Activated T-cell treated with anti-CD3 and anti-CD28 coated beads, Interleukin-2, amount 50 U/mL, for 72 hours (primary cell): ENCODE data around the gene IL10. TPM values are rescaled to one million over a fixed set of nuclear protein-coding genes. Genes with fewer than 3 reads are reported as not detected.
A peak's percentile ranks its signal among the peaks of the same experiment; 100 is the strongest.
"Not testable (repeated sequence)": the region's sequence is repeated elsewhere in the genome, so short reads cannot be mapped to it uniquely, and the experiment has no call there.

Experiments used
- ATAC-seq, 2 donors: fragments of 150-1000 bp; cut with Tn5 transposase; replicated peaks in 1 of 2; 2 replicates each; pipeline ENCODE4 v1.10.0; 2021; ENCODE audit warnings: moderate library complexity in 2 of 2, mild to moderate bottlenecking in 1 of 2
- DNase-seq, 2 donors: peaks; one replicate each; pipeline ENCODE4 v3.0.0; 2021 to 2022; ENCODE audit warnings: mixed read lengths in 1 of 2
- H3K27ac Mint-ChIP-seq: one replicate; pipeline ENCODE4 v1.8.0; 2022; ENCODE audit warnings: mild to moderate bottlenecking, moderate library complexity, mixed read lengths
- H3K27me3 Mint-ChIP-seq: one replicate; pipeline ENCODE4 v1.8.0; 2022; ENCODE audit warnings: low read depth, mixed read lengths
- H3K36me3 Mint-ChIP-seq, 2 donors: one replicate each; pipeline ENCODE4 v1.8.0; 2022; ENCODE audit warnings: mixed read lengths in 2 of 2, mild to moderate bottlenecking in 1 of 2; ENCODE audit not compliant: insufficient read depth in 2 of 2
- H3K4me1 Mint-ChIP-seq: one replicate; pipeline ENCODE4 v1.8.0; 2022; ENCODE audit warnings: low read depth, mixed read lengths
- H3K4me3 Mint-ChIP-seq, 2 donors: one replicate each; pipeline ENCODE4 v1.8.0; 2022; ENCODE audit warnings: mild to moderate bottlenecking in 2 of 2, mixed read lengths in 2 of 2, moderate library complexity in 2 of 2
- H3K9me3 Mint-ChIP-seq, 2 donors: one replicate each; pipeline ENCODE4 v1.8.0; 2022; ENCODE audit warnings: mixed read lengths in 2 of 2
- total RNA-seq, 2 donors: library from RNA; stranded (reverse); gene quantifications; one replicate each; pipeline ENCODE4 v1.2.3, GENCODE V29; 2022

The IL10 gene
- total RNA-seq, 2 donors from 2014 or later: 0.77 to 2.3 TPM

DNA sequence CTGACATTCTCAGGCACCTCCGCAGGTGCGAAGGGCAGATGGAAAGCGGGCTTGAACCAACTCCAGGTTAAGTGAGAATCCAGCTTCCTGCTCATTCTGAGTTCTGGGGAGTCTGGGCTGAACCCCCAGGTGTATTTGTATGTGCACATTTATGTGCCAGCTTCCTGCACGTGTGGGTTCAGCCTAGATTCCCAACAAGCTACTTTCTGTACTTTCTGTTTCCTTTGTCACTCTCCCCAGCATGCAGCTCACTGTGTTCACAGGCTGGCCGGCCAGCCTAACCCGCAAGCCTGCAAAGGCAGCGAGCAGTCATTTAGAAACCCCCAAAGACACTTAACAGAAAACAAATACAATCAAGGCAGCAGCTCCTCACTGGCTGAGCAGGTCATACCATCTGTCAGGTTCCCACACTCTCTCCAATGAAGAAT is 3.0 kb downstream of the IL10 start:
- Mint-ChIP-seq H3K27me3 (peaks cover 40% of the 10 kb centered on the region), H3K4me1 (peaks cover 97% of the 10 kb centered on the region), H3K9me3 (no peaks in the 10 kb centered on the region), H3K4me3 (peak overlapping the region; percentile 46 to 60), H3K27ac (no peak overlapping the region), H3K36me3 (peaks cover 0 to 1% of the 10 kb centered on the region in 2 donors)
- DNase-seq: peak; percentile 79 to 84
- peak; percentile 83 for ATAC-seq

DNA sequence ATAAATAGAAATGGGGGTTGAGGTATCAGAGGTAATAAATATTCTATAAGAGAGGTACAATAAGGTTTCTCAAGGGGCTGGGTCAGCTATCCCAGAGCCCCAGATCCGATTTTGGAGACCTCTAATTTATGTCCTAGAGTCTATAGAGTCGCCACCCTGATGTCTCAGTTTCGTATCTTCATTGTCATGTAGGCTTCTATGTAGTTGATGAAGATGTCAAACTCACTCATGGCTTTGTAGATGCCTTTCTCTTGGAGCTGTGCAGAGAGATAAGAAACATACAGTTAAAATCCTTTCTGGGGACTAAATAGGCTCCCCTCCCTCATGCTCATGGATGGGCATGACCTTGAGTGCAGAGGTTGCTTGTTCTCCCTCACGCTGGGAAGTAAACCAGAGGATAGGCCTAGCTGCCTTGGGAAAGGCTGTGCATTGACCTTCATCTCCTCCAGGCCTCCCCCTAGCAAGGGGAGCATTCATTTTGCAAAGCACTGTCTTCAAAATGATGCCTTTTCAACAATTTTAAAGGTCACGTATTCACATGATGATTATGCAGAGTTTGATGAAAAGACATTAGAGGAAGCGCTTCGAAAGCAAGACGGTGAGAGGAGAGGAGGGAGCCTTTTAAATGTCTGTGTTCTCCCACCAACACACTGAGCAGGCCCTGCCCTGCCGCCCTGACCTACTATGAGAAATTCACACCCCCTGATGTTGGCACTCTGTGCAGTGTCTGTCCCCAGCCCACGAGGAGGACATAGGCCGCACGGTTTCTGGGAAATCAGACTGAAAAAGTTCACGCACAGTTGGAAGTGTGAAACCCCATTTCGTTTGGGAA is 3.6 kb downstream of the IL10 start:
- Mint-ChIP-seq H3K27ac (no peak overlapping the region), H3K4me3 (peak overlapping the region; percentile 46 to 60), H3K4me1 (peaks cover 97% of the 10 kb centered on the region), H3K36me3 (peaks cover 0 to 5% of the 10 kb centered on the region in 2 donors), H3K9me3 (no peaks in the 10 kb centered on the region), H3K27me3 (peaks cover 39% of the 10 kb centered on the region)
- ATAC-seq: no peak
- DNase-seq: no peak

DNA sequence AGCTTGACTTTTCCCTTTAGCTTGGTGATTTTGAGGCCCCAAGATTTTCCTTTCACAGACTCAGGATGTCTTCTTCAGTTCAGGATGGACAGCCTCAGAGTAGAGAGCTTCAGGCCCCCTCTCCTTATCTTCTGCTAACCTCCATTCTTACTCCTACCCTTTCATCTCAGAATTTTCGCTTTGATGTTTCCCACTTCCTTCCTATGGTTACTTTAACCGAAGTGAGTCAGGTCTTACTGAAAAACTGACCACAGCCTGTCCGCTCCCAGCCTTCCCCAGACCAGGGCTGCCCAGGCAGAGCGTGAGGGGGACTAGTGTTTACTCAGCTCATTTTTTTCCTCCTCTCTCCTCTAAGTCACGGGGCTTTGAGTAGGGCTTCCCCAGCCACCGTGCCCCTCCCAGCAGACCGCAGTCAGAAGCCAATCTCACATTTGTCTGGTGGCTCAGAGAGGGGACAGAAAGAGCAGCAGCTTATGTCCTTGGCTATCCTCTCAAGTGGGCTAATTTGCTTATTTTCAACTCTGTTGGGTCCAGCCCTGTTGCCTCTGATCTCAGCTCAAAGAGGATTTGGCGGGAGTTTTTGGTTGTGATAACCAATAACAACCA is 5.9 kb downstream of the IL10 start:
- Mint-ChIP-seq H3K27me3 (peaks cover 30% of the 10 kb centered on the region), H3K4me3 (peak overlapping the region; percentile 54 to 68), H3K27ac (peak overlapping the region; percentile 87), H3K36me3 (peaks cover 0 to 5% of the 10 kb centered on the region in 2 donors), H3K4me1 (peaks cover 81% of the 10 kb centered on the region), H3K9me3 (peaks cover 2% of the 10 kb centered on the region in 2 donors)
- DNase-seq: peak; percentile 82 to 83
- ATAC-seq: peak; percentile 80 to 82

DNA sequence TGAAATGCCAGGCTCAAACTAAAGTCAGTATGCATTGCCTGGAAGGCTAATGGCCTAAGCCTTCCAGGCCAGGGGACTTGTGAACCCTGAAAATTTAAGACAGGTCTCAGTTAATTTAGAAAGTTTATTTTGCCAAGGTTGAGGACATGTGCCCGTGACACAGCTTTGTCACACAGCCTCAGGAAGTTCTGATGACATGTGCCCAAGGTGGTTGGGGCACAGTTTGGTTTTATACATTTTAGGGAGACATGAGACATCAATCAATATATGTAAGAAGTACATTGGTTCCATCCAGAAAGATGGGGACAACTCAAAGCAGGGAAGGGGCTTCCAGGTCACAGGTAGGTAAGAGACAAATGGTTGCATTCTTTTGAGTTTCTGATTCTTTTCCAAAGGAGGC is 6.5 kb downstream of the IL10 start:
- not testable (repeated sequence) for H3K9me3 Mint-ChIP-seq, ATAC-seq, H3K36me3 Mint-ChIP-seq, H3K27ac Mint-ChIP-seq, DNase-seq
- Mint-ChIP-seq H3K27me3 (peaks cover 24% of the 10 kb centered on the region), H3K4me3 (peak overlapping the region; percentile 11 to 68), H3K4me1 (peaks cover 75% of the 10 kb centered on the region)

GRCh38 chr1:206762741-206763364 is 9.4 kb downstream of the IL10 start:
- peaks cover 15% of the 10 kb centered on the region for H3K27me3 Mint-ChIP-seq
- H3K9me3 Mint-ChIP-seq, H3K4me3 Mint-ChIP-seq, ATAC-seq, H3K36me3 Mint-ChIP-seq, DNase-seq: not testable (repeated sequence)
- peak overlapping the region; percentile 64 for H3K27ac Mint-ChIP-seq
- H3K4me1 Mint-ChIP-seq: peaks cover 46% of the 10 kb centered on the region

DNA sequence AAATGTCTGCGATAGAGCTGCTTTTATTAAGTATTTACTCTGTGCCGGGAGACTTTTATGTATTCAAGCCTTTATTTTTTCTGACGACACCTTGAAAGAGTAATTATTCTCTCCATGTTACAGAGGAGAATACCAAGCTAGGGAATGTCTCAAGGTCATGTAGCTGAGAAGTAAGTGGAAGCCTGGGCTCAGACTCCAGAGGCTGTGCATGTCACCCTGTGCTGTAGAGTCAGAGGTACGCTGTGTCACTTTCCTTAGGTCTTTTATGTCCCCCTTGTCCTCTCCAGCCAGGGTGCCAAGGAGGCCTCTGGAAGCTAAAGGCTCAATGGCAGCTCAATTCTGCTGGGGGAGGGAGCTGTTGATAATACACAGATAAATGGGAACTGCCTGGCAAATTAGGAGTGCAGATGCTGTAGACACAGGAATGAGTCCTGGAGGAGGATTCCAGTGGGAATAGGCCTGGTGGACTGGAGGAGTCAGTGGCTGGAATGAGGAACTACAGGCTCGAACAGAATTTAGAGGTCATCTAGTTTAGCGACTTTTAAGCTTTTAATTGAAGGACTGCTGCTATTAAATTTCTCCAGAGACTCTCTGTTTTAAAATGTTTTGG is 11.0 kb downstream of the IL10 start:
- no peak overlapping the region for H3K27ac Mint-ChIP-seq
- H3K4me1 Mint-ChIP-seq: peaks cover 35% of the 10 kb centered on the region
- no peak for DNase-seq
- peaks cover 15% of the 10 kb centered on the region for H3K27me3 Mint-ChIP-seq
- H3K4me3 Mint-ChIP-seq: no peak overlapping the region
- H3K9me3 Mint-ChIP-seq: peaks cover 2% of the 10 kb centered on the region in 2 donors
- ATAC-seq: no peak
- H3K36me3 Mint-ChIP-seq: peaks cover 0 to 5% of the 10 kb centered on the region in 2 donors

DNA sequence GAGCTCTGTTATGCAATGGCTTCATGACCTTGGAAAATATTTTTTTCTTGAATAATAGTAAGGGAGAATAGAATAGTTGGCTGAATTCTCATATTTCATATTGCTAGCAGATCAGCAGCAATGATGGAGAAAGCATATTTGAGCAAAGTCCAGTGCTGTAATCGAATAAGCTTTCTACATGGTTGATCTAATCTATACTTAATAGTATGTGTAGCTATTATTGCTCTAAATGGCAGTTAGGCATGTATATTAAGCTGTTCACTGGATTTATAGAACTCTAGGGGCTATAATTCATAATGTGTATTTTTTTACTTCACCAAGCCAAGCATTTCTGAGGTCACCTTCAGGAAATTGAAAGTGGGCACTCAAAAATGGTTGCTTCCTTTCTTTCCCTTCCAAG is 11.7 kb downstream of the IL10 start:
- H3K4me3 Mint-ChIP-seq: no peak overlapping the region
- no peak for DNase-seq
- H3K36me3 Mint-ChIP-seq: peaks cover 0 to 5% of the 10 kb centered on the region in 2 donors
- H3K27ac Mint-ChIP-seq: no peak overlapping the region
- peaks cover 15% of the 10 kb centered on the region for H3K27me3 Mint-ChIP-seq
- ATAC-seq: no peak
- peaks cover 2% of the 10 kb centered on the region in 2 donors for H3K9me3 Mint-ChIP-seq
- H3K4me1 Mint-ChIP-seq: peaks cover 31% of the 10 kb centered on the region

- Mint-ChIP-seq H3K27me3 (no peaks in the 10 kb centered on the region), H3K4me1 (peaks cover 29% of the 10 kb centered on the region), H3K4me3 (no peak overlapping the region), H3K36me3 (peaks cover 0 to 3% of the 10 kb centered on the region in 2 donors), H3K27ac (no peak overlapping the region), H3K9me3 (peaks cover 0 to 2% of the 10 kb centered on the region in 2 donors)
- DNase-seq (peak; percentile 49 to 60), ATAC-seq (peak; percentile 93 to 94)
These were observed 14.6 kb downstream of the IL10 start for GRCh38 chr1:206757524-206758266.

- Mint-ChIP-seq H3K36me3 (peaks cover 0 to 3% of the 10 kb centered on the region in 2 donors), H3K27ac (peak overlapping the region; percentile 8), H3K4me1 (peaks cover 30% of the 10 kb centered on the region), H3K27me3 (peaks cover 8% of the 10 kb centered on the region), H3K4me3 (no peak overlapping the region), H3K9me3 (peaks cover 0 to 2% of the 10 kb centered on the region in 2 donors)
- ATAC-seq (no peak), DNase-seq (no peak)
These were observed 18.3 kb downstream of the IL10 start for GRCh38 chr1:206754011-206754410.

- H3K9me3 Mint-ChIP-seq: peaks cover 0 to 2% of the 10 kb centered on the region in 2 donors
- no peak overlapping the region for H3K27ac Mint-ChIP-seq
- peaks cover 8% of the 10 kb centered on the region for H3K27me3 Mint-ChIP-seq
- H3K4me1 Mint-ChIP-seq: peaks cover 39% of the 10 kb centered on the region
- DNase-seq: no peak
- peaks cover 0 to 3% of the 10 kb centered on the region in 2 donors for H3K36me3 Mint-ChIP-seq
- no peak overlapping the region for H3K4me3 Mint-ChIP-seq
- no peak for ATAC-seq
These were observed 19.2 kb downstream of the IL10 start for GRCh38 chr1:206753141-206753540.

DNA sequence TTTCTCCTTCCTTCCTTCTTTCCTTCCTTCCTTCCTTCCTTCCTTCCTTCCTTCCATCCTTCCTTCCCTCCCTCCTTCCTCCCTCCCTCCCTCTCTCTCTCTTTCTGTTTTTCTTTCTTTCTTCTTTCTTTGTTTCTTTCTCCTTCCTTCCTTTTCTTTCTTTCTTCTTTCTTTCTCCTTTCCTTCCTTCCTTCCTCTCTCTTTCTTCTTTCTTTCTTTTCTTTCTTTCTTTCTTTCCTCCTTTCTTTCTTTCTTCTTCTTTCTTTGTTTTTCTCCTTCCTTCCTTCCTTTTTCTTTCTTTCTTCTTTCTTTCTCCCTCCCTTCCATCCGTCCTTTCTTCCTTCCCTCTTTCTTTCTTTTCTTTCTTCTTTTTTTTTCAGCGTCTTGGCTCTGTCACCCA is 19.8 kb downstream of the IL10 start:
- H3K36me3 Mint-ChIP-seq: peaks cover 0 to 3% of the 10 kb centered on the region in 2 donors
- peaks cover 42% of the 10 kb centered on the region for H3K4me1 Mint-ChIP-seq
- DNase-seq (no peak), ATAC-seq (no peak)
- peaks cover 0 to 2% of the 10 kb centered on the region in 2 donors for H3K9me3 Mint-ChIP-seq
- no peak overlapping the region for H3K4me3 Mint-ChIP-seq
- no peak overlapping the region for H3K27ac Mint-ChIP-seq
- H3K27me3 Mint-ChIP-seq: peaks cover 8% of the 10 kb centered on the region

GRCh38 chr1:206751891-206752290 is 20.4 kb downstream of the IL10 start:
- Mint-ChIP-seq H3K36me3 (peaks cover 0 to 3% of the 10 kb centered on the region in 2 donors), H3K9me3 (peaks cover 0 to 2% of the 10 kb centered on the region in 2 donors), H3K4me3 (no peak overlapping the region), H3K27ac (no peak overlapping the region), H3K27me3 (peaks cover 8% of the 10 kb centered on the region), H3K4me1 (peaks cover 42% of the 10 kb centered on the region)
- no peak for ATAC-seq
- DNase-seq: no peak
